BLaER1 treated with 17β-estradiol and CSF1 and Interleukin-3, amounts not matched to agents 10 nM and 100 nM (cell line): ENCODE results near the gene ADCY9.
A peak's percentile ranks its signal among the peaks of the same experiment; 100 is the strongest.

ENCODE experiments used
- H3K27ac ChIP-seq, 11 experiments: shearing (Covaris generic); formaldehyde crosslinking; 2 replicates each; pipeline ENCODE4 v1.8.1; 2022
- H3K27me3 ChIP-seq, 11 experiments: shearing (Covaris generic); formaldehyde crosslinking; 2 replicates each; pipeline ENCODE4 v1.8.1; 2022
- H3K36me3 ChIP-seq, 11 experiments: shearing (Covaris generic); formaldehyde crosslinking; 2 replicates each; pipeline ENCODE4 v1.8.1; 2022
- H3K4me1 ChIP-seq, 10 experiments: shearing (Covaris generic); formaldehyde crosslinking; 2 replicates each; pipeline ENCODE4 v1.8.1; 2022
- H3K4me2 ChIP-seq, 11 experiments: shearing (Covaris generic); formaldehyde crosslinking; 2 replicates each; pipeline ENCODE4 v1.8.1; 2022
- H3K4me3 ChIP-seq, 10 experiments: shearing (Covaris generic); formaldehyde crosslinking; 2 replicates each; pipeline ENCODE4 v1.8.1; 2022
- H3K9ac ChIP-seq, 11 experiments: shearing (Covaris generic); formaldehyde crosslinking; 2 replicates each; pipeline ENCODE4 v1.8.1; 2022
- H3K9me3 ChIP-seq, 11 experiments: shearing (Covaris generic); formaldehyde crosslinking; replicated peaks in 1 of 11; 2 replicates each; pipeline ENCODE4 v1.8.1; 2022
- H4K20me1 ChIP-seq, 11 experiments: shearing (Covaris generic); formaldehyde crosslinking; 2 replicates each; pipeline ENCODE4 v1.8.1; 2022
- Cebpa-rat ChIP-seq, 11 experiments: shearing (Covaris generic); IDR thresholded peaks; 2 replicates each; pipeline ENCODE4 v1.8.1; 2022

Gene ADCY9

DNA sequence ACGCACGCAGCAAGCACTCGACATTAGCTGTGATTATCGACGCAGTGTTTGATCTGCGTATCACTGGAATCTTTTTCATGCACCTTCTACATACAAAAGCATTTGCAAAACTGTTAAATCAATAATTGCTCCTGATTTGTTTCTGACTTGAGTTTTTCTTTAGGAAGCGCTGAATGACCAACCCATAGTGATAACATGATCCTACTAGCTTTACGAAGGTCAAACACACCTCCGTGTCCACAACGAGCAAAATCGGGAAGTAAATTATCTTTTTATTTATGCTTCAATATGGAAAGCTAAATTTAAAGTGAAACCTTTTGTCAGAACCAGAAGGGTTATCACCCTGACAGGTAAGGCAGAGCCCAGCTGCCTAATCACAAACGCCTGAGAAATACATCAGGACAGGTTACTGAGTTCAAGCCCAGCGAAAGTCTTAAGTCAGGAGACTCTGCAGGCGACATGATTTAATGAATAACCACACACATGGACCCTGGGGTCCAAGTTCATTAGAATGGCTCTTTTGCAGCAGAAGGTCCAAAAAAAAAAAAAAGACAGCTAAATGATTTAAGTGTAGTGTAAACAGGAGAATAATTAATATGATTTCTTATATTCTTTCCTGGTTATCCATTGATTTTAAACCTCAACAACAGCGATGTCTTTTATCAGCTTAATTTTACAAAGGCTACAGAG is 104.2 kb downstream of the ADCY9 start:
- no peaks in the 10 kb centered on the region for H3K27me3 ChIP-seq
- peaks cover 46 to 91% (median 67%) of the 10 kb centered on the region in 10 experiments for H3K4me1 ChIP-seq
- peaks cover 0 to 41% (median 0%) of the 10 kb centered on the region in 11 experiments; a peak in 4 of 22 replicates for H4K20me1 ChIP-seq
- peak overlapping the region; percentile 53 to 91 (median 72) for H3K4me2 ChIP-seq
- TF ChIP-seq Cebpa-rat (IDR thresholded peaks at IDR 0.05), result peak in 1 of 11 experiments; percentile 1; a peak in 1 of 22 replicates
- H3K27ac ChIP-seq, result peak overlapping the region in 9 of 11 experiments; percentile 63 to 81 (median 71); a peak in 17 of 22 replicates
- peaks cover 7 to 49% (median 36%) of the 10 kb centered on the region in 11 experiments; a peak in 18 of 22 replicates for H3K36me3 ChIP-seq
- peak overlapping the region in 6 of 11 experiments; percentile 19 to 69 (median 59); a peak in 9 of 22 replicates for H3K9ac ChIP-seq
- H3K9me3 ChIP-seq, result peaks cover 0 to 2% (median 0%) of the 10 kb centered on the region in 11 experiments; a peak in 1 of 22 replicates
- H3K4me3 ChIP-seq, result no peak overlapping the region

DNA sequence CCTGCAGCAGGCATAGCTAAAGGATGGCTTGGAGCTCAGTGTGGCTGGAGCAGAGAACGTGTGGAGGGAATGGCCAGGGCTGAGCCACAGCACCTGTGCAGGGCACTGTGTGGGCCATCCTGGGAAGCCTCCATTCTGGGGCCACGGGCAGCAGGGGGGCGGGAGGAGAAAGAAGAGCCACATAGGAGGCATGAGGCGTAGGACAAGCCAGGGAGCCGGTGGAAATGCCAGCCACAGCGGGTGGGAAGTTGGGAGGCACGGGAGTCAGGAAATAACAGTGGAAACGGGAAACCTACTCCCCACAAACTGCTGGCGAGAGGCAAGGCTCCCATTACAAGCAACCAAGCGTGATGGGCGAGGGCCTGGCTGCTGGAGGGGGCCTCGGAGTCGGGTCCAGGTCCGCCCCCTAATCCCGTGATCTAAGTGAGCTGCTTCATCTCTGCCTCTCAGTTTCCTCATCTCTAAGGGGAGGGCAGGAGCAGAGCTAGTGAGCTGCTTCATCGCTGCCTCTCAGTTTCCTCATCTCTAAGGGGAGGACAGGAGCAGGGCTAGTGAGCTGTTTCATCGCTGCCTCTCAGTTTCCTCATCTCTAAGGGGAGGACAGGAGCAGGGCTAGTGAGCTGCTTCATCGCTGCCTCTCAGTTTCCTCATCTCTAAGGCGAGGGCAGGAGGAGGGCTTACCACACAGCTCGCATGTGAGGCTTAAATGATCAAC is 104.9 kb downstream of the ADCY9 start:
- no peaks in the 10 kb centered on the region for H3K27me3 ChIP-seq
- H3K27ac ChIP-seq, result peak overlapping the region in 10 of 11 experiments; percentile 54 to 81 (median 70); a peak in 20 of 22 replicates
- peak overlapping the region; percentile 53 to 91 (median 72) for H3K4me2 ChIP-seq
- H4K20me1 ChIP-seq, result peaks cover 0 to 41% (median 3%) of the 10 kb centered on the region in 11 experiments; a peak in 5 of 22 replicates
- H3K36me3 ChIP-seq, result peaks cover 11 to 57% (median 43%) of the 10 kb centered on the region in 11 experiments; a peak in 20 of 22 replicates
- H3K4me3 ChIP-seq, result peak overlapping the region in 2 of 10 experiments; percentile 18 to 46; a peak in 2 of 20 replicates
- peaks cover 39 to 87% (median 67%) of the 10 kb centered on the region in 10 experiments for H3K4me1 ChIP-seq
- H3K9ac ChIP-seq, result peak overlapping the region in 9 of 11 experiments; percentile 19 to 69 (median 56); a peak in 18 of 22 replicates
- H3K9me3 ChIP-seq, result no peaks in the 10 kb centered on the region
- peak in 6 of 11 experiments; percentile 28 to 65 (median 58); a peak in 8 of 22 replicates for TF ChIP-seq Cebpa-rat (IDR thresholded peaks at IDR 0.05)

DNA sequence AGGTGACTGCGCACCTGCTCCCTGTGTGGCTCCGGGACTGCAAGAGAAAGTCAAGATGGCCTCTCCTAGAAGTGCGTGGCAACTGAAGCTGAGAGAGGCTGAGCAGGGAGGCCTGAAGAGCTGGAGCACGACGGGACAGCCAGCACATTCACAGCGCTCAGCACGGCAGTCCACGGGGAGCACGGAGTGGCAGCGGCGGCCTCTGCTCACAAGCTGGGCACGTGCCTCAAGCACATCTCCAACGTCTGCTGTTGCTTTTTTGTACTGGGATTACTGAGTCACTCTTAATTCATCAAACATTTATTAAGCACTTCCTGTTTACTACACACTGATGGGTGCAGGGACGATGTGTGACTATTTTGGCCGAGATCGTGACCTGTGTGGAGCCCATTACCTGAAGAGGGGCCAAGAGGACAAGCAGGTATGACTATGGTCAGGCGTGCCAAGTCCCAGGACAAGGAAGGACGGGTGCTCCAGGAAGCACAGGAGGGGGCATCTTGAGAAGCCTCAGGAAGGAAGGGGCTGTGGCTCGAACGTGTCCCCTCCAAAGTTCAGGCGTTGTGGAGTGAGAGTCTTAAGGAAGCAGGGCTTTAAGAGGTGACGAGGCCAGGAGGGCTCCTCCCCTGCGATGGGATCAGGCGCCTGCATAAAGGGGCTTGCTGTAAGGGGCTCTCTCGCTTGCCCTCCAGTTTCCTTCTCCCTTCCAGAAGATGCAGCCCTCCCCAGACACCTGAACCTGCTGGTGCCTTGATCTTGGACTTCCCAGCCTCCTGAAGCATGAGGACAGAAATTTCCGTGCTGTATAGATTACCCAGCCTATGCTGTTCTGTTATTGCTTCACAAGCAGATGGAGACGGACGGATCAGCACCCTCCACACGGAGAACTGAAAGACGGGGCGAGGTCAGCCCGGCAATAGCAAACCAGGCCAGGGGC is 105.8 kb downstream of the ADCY9 start:
- H3K9me3 ChIP-seq, result no peaks in the 10 kb centered on the region
- peak overlapping the region in 2 of 10 experiments; percentile 18 to 46; a peak in 1 of 20 replicates for H3K4me3 ChIP-seq
- H3K9ac ChIP-seq, result peak overlapping the region in 9 of 11 experiments; percentile 26 to 69 (median 56); a peak in 17 of 22 replicates
- H3K27me3 ChIP-seq, result no peaks in the 10 kb centered on the region
- H3K4me2 ChIP-seq, result peak overlapping the region; percentile 53 to 91 (median 72)
- H4K20me1 ChIP-seq, result peaks cover 0 to 49% (median 6%) of the 10 kb centered on the region in 11 experiments; a peak in 8 of 22 replicates
- H3K36me3 ChIP-seq, result peaks cover 18 to 60% (median 52%) of the 10 kb centered on the region in 11 experiments; a peak in 20 of 22 replicates
- H3K4me1 ChIP-seq, result peaks cover 30 to 85% (median 66%) of the 10 kb centered on the region in 10 experiments
- H3K27ac ChIP-seq, result peak overlapping the region in 9 of 11 experiments; percentile 63 to 81 (median 71); a peak in 18 of 22 replicates
- no peak for TF ChIP-seq Cebpa-rat (IDR thresholded peaks at IDR 0.05)

DNA sequence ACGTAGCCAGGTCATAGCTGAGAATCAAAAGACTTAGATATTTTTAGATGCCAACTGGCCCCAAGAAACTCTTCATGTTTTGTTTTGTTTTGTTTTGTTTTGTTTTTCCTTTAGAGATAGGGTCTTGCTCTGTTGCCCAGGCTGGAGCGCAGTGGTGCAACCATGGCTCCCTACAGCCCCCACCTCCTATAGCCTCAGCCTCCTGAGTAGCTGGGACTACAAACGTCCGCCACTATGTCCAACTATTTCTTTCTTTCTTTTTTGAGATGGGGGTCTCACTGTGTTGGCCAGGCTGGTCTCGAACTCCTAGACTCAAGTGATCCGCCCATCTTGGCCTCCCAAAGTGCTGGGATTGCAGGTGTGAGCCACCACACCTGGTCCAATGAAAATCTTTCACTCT is 107.1 kb downstream of the ADCY9 start:
- peaks cover 18 to 73% (median 59%) of the 10 kb centered on the region in 11 experiments; a peak in 20 of 22 replicates for H3K36me3 ChIP-seq
- no peak for TF ChIP-seq Cebpa-rat (IDR thresholded peaks at IDR 0.05)

DNA sequence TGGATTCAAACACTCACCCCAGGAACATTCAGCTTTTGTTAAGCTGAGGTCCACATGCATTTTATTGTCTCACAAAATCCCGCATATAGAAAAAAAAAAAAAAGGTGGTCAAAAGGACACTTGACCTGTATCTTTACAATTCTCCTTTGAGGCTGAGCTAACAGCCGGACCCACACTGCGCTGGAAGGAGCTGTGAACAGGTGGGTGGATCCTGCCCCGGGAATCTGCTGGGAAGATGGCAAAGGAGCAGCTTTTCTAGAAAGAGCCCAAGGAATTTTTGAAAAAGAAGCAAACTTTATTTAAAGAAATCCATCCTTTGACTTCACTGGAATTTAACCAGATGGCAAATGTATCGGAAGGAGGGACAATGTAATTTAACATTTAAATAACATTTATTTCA is 108.1 kb downstream of the ADCY9 start:
- Histone ChIP-seq H3K9me3 (no peaks in the 10 kb centered on the region), H3K9ac (no peak overlapping the region), H3K4me3 (no peak overlapping the region), H3K27me3 (no peaks in the 10 kb centered on the region), H3K4me2 (no peak overlapping the region), H3K36me3 (peaks cover 18 to 80% (median 66%) of the 10 kb centered on the region in 11 experiments; a peak in 20 of 22 replicates), H3K27ac (no peak overlapping the region), H3K4me1 (peaks cover 42 to 89% (median 74%) of the 10 kb centered on the region in 10 experiments), H4K20me1 (peaks cover 0 to 72% (median 8%) of the 10 kb centered on the region in 11 experiments; a peak in 10 of 22 replicates)
- TF ChIP-seq Cebpa-rat (IDR thresholded peaks at IDR 0.05), result no peak

More for the DNA sequence above, 107.1 kb downstream of the ADCY9 start:
- Histone ChIP-seq H3K9me3 (no peaks in the 10 kb centered on the region), H3K4me3 (no peak overlapping the region), H4K20me1 (peaks cover 0 to 62% (median 8%) of the 10 kb centered on the region in 11 experiments; a peak in 8 of 22 replicates), H3K4me1 (peaks cover 31 to 83% (median 70%) of the 10 kb centered on the region in 10 experiments), H3K9ac (no peak overlapping the region), H3K4me2 (peak overlapping the region in 2 of 11 experiments; percentile 72 to 91; a peak in 2 of 22 replicates), H3K27me3 (no peaks in the 10 kb centered on the region), H3K27ac (peak overlapping the region in 2 of 11 experiments; percentile 69 to 81; a peak in 3 of 22 replicates)

DNA sequence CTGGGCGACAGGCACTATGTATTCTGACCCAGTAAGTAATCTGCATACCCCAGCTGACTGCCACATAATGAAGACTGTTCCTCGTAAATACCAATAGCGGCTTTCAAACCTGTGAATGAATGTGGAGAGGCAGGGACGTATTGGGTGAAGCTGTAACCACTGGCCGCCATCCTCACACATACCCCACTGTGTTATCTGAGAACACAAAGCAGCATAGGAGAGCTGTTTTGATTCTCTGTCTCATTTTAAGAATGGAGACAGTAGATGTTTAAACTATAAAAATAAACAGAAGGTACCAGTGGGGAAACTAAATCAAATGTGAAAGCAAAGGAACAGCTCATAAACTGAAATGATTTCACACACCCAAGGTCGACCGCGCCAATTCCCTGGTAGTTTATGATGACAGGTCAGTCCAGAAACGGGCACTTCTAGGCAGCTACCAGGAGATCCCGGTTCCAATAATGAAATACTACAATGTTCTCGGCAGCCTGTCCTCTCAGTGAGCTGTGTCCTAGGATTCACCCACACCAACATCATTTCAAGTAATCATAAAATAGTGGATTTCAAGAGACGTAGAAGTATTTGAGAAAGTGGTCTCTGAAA is 109.7 kb downstream of the ADCY9 start:
- Histone ChIP-seq H3K27ac (no peak overlapping the region), H4K20me1 (peaks cover 0 to 71% (median 10%) of the 10 kb centered on the region in 11 experiments; a peak in 11 of 22 replicates), H3K27me3 (no peaks in the 10 kb centered on the region), H3K9me3 (no peaks in the 10 kb centered on the region), H3K4me3 (no peak overlapping the region), H3K9ac (no peak overlapping the region), H3K4me2 (peak overlapping the region in 4 of 11 experiments; percentile 28 to 53 (median 35); a peak in 6 of 22 replicates), H3K36me3 (peaks cover 18 to 91% (median 74%) of the 10 kb centered on the region in 11 experiments; a peak in 20 of 22 replicates), H3K4me1 (peaks cover 43 to 85% (median 73%) of the 10 kb centered on the region in 10 experiments)
- no peak for TF ChIP-seq Cebpa-rat (IDR thresholded peaks at IDR 0.05)

DNA sequence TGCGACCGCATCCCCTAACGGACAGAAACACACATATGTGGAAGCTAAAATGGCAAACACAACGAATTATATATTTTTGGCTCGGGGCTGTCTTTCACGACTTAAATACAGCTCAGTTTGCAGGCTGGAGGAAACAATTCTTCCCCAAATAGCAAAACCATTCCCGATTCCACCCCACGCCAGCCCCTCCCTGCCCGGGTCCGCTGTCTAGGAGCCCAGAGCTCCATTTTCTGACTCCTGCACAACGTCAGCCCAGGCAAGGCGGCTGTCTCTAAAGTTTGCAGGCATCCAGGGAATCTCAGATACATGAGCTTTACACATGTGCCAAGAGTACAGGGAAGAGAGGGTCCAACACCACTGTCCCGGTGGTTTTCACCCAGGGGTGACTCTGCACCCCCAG is 110.5 kb downstream of the ADCY9 start:
- Histone ChIP-seq H3K9me3 (no peaks in the 10 kb centered on the region), H3K4me3 (no peak overlapping the region), H4K20me1 (peaks cover 0 to 71% (median 13%) of the 10 kb centered on the region in 11 experiments; a peak in 12 of 22 replicates), H3K27ac (0 out of 22 replicates have a peak overlapping the region, but pooled peaks of 1 of the 11 experiments have one; percentile 4), H3K9ac (no peak overlapping the region; a peak in 1 of 22 replicates), H3K4me1 (peaks cover 35 to 85% (median 73%) of the 10 kb centered on the region in 10 experiments), H3K36me3 (peaks cover 18 to 95% (median 72%) of the 10 kb centered on the region in 11 experiments; a peak in 20 of 22 replicates), H3K27me3 (no peaks in the 10 kb centered on the region), H3K4me2 (peak overlapping the region in 4 of 11 experiments; percentile 28 to 53 (median 35); a peak in 8 of 22 replicates)
- no peak for TF ChIP-seq Cebpa-rat (IDR thresholded peaks at IDR 0.05)
